ENCODE results near the gene MED13L.

The MED13L gene

DNA sequence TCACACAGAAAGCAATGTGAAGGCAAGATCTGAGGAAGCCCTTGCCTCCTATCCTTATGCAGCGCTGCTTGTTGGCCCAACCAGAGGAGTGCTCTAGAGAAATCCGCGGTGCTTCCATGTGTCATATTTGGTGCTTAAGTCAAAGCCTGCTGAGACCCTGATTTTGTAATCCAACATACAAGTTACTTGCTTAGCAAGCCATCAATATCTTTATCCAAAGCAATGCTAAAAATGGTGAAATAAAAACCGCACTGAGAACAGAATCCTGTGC is 250.0 kb downstream of the MED13L start:
- Histone ChIP-seq H3K4me3 (ENCODE audit: severe bottlenecking) (no peak overlapping the region), H3K36me3 (ENCODE audit: low read depth) (no peaks in the 10 kb centered on the region), H3K4me1 (ENCODE audit: insufficient read depth, poor library complexity, severe bottlenecking) (no peaks in the 10 kb centered on the region), H3K9me3 (ENCODE audit: severe bottlenecking) (no peaks in the 10 kb centered on the region), H3K27me3 (ENCODE audit: insufficient read depth, poor library complexity, severe bottlenecking) (no peaks in the 10 kb centered on the region), H3K27ac (ENCODE audit: poor library complexity, severe bottlenecking) (no peak overlapping the region)
- no peak for DNase-seq (ENCODE audit: low spot score)
- no peak for ATAC-seq (ENCODE audit: low read depth)
- TF ChIP-seq, protein P1, sequence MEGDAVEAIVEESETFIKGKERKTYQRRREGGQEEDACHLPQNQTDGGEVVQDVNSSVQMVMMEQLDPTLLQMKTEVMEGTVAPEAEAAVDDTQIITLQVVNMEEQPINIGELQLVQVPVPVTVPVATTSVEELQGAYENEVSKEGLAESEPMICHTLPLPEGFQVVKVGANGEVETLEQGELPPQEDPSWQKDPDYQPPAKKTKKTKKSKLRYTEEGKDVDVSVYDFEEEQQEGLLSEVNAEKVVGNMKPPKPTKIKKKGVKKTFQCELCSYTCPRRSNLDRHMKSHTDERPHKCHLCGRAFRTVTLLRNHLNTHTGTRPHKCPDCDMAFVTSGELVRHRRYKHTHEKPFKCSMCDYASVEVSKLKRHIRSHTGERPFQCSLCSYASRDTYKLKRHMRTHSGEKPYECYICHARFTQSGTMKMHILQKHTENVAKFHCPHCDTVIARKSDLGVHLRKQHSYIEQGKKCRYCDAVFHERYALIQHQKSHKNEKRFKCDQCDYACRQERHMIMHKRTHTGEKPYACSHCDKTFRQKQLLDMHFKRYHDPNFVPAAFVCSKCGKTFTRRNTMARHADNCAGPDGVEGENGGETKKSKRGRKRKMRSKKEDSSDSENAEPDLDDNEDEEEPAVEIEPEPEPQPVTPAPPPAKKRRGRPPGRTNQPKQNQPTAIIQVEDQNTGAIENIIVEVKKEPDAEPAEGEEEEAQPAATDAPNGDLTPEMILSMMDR (IDR thresholded peaks at IDR 0.05; ENCODE audit: poor library complexity, severe bottlenecking) = no peak

DNA sequence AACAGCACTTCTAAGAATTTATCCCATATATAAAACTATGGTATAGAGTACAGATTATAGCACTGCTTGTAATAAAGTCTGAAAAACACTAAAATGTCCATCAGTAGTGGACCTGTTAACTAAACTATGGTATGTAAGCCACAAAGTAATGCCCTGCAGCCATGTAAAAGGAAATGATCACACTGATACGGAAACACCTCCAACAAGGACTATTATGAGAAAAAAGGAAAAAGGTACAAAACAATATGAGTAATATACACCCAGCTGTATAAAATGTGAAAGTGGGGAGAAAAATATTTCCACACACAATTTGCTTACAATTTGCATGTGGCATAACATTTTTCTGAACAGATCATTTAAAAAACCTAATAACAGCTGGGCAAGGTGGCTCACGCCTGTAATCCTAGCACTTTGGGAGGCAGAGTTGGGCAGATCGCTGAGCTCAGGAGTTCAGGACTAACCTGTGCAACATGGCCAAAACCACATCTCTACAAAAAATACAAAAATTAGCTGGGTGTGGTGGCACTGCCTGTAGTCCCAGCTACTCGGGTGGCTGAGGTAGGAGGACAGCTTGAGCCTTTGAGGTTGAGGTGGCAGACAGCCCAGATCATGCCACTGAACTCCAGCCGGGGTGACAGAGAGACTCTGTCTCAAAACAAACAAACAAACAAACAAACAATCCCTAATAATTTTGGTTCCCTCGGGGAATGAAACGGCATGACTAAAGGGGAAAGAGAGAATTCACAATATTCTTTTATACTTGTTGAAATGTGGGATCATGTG is 250.5 kb downstream of the MED13L start:
- H3K4me3 ChIP-seq (ENCODE audit: severe bottlenecking) = no peak overlapping the region
- DNase-seq (ENCODE audit: low spot score) (no peak), ATAC-seq (ENCODE audit: low read depth) (no peak)
- H3K4me1 ChIP-seq (ENCODE audit: insufficient read depth, poor library complexity, severe bottlenecking) = no peaks in the 10 kb centered on the region
- no peaks in the 10 kb centered on the region for H3K9me3 ChIP-seq (ENCODE audit: severe bottlenecking)
- 0 out of 2 replicates have a peak, but pooled peaks cover 2% of the 10 kb centered on the region for H3K36me3 ChIP-seq (ENCODE audit: low read depth)
- no peak overlapping the region for H3K27ac ChIP-seq (ENCODE audit: poor library complexity, severe bottlenecking)
- TF ChIP-seq, protein P1 (IDR thresholded peaks at IDR 0.05; ENCODE audit: poor library complexity, severe bottlenecking) = no peak
- no peaks in the 10 kb centered on the region for H3K27me3 ChIP-seq (ENCODE audit: insufficient read depth, poor library complexity, severe bottlenecking)

DNA sequence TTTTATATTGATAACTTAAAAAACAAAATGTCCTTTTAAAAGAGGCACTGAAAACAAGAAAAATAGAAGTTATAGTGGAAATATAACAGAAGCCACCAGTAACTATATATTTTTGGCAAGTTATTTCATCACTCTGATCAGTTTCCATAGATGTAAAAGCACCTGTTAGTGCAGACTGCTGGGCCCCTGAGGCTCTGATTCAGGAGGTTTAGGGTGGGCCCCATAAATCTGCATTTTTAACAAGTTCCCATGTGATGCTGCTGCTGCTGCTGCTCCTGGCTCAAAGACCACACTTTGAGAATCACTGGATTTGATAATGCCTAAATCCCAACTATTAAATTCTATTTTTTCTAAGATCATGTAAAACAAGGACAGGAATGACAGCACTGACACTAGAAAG is 251.1 kb downstream of the MED13L start:
- Histone ChIP-seq H3K4me1 (ENCODE audit: insufficient read depth, poor library complexity, severe bottlenecking) (no peaks in the 10 kb centered on the region), H3K27ac (ENCODE audit: poor library complexity, severe bottlenecking) (no peak overlapping the region), H3K36me3 (ENCODE audit: low read depth) (0 out of 2 replicates have a peak, but pooled peaks cover 8% of the 10 kb centered on the region), H3K4me3 (ENCODE audit: severe bottlenecking) (no peak overlapping the region), H3K27me3 (ENCODE audit: insufficient read depth, poor library complexity, severe bottlenecking) (no peaks in the 10 kb centered on the region), H3K9me3 (ENCODE audit: severe bottlenecking) (no peaks in the 10 kb centered on the region)
- DNase-seq (ENCODE audit: low spot score) (no peak), ATAC-seq (ENCODE audit: low read depth) (no peak)
- TF ChIP-seq, protein P1 (IDR thresholded peaks at IDR 0.05; ENCODE audit: poor library complexity, severe bottlenecking) = no peak

DNA sequence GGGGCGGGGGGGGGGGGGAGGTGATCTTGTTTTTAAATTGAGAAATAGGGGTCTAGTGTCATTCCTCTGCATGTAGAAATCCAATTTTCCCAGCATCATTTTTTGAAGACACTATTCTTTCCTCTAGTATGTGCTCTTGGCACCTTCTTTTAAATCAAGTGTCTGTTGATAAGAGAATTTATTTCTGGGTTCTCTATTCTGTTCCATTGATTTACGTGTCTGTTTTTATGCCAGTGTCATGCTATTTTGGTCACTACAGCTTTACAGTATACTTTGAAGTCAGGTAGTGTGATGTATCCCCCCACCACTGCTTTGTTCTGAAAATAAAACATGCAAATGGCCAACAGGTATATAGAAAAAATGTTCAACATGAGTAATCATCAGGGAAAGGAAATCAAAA is 252.7 kb downstream of the MED13L start:
- ATAC-seq (ENCODE audit: low read depth) (no peak), DNase-seq (ENCODE audit: low spot score) (no peak)
- no peaks in the 10 kb centered on the region for H3K27me3 ChIP-seq (ENCODE audit: insufficient read depth, poor library complexity, severe bottlenecking)
- TF ChIP-seq, protein P1 (IDR thresholded peaks at IDR 0.05; ENCODE audit: poor library complexity, severe bottlenecking) = no peak
- H3K36me3 ChIP-seq (ENCODE audit: low read depth) = peaks cover 18% of the 10 kb centered on the region
- H3K4me3 ChIP-seq (ENCODE audit: severe bottlenecking) = no peak overlapping the region
- H3K4me1 ChIP-seq (ENCODE audit: insufficient read depth, poor library complexity, severe bottlenecking) = no peaks in the 10 kb centered on the region
- no peak overlapping the region for H3K27ac ChIP-seq (ENCODE audit: poor library complexity, severe bottlenecking)
- no peaks in the 10 kb centered on the region for H3K9me3 ChIP-seq (ENCODE audit: severe bottlenecking)

DNA sequence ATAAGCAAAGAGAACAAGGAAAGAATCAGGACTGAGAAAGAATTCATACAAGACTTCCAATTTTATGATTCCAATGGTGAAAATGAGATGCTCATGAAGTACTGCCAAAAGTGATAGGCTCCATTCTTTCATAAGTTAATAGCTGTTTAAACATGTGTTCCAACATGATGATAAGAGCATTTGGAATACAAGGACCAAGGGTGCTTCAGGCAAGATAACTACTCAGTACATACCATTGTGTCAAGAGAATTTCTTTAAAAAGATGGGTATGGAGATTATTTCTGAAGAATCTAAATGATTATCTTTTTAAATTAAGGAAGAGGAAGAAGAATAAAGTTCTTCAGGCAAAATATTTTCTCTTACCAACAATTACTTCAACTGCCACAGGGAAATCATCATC is 258.1 kb downstream of the MED13L start:
- Histone ChIP-seq H3K4me3 (ENCODE audit: severe bottlenecking) (no peak overlapping the region), H3K27me3 (ENCODE audit: insufficient read depth, poor library complexity, severe bottlenecking) (no peaks in the 10 kb centered on the region), H3K36me3 (ENCODE audit: low read depth) (peaks cover 53% of the 10 kb centered on the region), H3K9me3 (ENCODE audit: severe bottlenecking) (no peaks in the 10 kb centered on the region), H3K4me1 (ENCODE audit: insufficient read depth, poor library complexity, severe bottlenecking) (no peaks in the 10 kb centered on the region), H3K27ac (ENCODE audit: poor library complexity, severe bottlenecking) (no peak overlapping the region)
- no peak for ATAC-seq (ENCODE audit: low read depth)
- TF ChIP-seq, protein P1 (IDR thresholded peaks at IDR 0.05; ENCODE audit: poor library complexity, severe bottlenecking) = no peak
- no peak for DNase-seq (ENCODE audit: low spot score)
